Breast epithelium (tissue), 4 donors: ENCODE measurements around the gene RIMS1. TPM values are rescaled to one million over a fixed set of nuclear protein-coding genes. Genes with fewer than 3 reads are reported as not detected.

Source experiments
- DNase-seq, 2 donors: peaks; one replicate each; pipeline ENCODE4 v3.0.0-alpha.2; 2019; ENCODE audit warnings: low spot score in 2 of 2
- H3K27ac ChIP-seq, 2 donors: fragments of 200-600 bp; sonication (generic) in 1 of 2; one replicate each; pipeline ENCODE4 v1.5.1; 2016 to 2019; ENCODE audit warnings: mild to moderate bottlenecking in 1 of 2
- H3K27me3 ChIP-seq, 2 donors: fragments of 200-600 bp; sonication (generic) in 1 of 2; one replicate each; pipeline versions ENCODE4 v1.5.1 to v1.6.0; 2017 to 2019; ENCODE audit warnings: control low read depth in 1 of 2, mild to moderate bottlenecking in 1 of 2
- H3K36me3 ChIP-seq: fragments of 200-600 bp; one replicate; pipeline ENCODE4 v1.5.1; 2019
- H3K4me1 ChIP-seq, 2 donors: fragments of 200-600 bp; sonication (generic); one replicate each; pipeline ENCODE4 v1.5.1; 2016 to 2019; ENCODE audit warnings: control low read depth in 1 of 2
- H3K4me3 ChIP-seq, 3 donors: fragments of 200-600 bp; sonication (generic); 1 replicate in 2 of 3; 2 replicates in 1 of 3; pipeline ENCODE4 v1.5.1; 2016 to 2019; ENCODE audit warnings: mild to moderate bottlenecking in 3 of 3, moderate library complexity in 2 of 3
- H3K9me3 ChIP-seq, 2 donors: fragments of 200-600 bp; sonication (generic) in 1 of 2; one replicate each; pipeline ENCODE4 v1.5.1; 2016 to 2019; ENCODE audit warnings: control low read depth in 1 of 2
- POLR2A ChIP-seq: fragments of 450-650 bp; IDR thresholded peaks from one replicate; pipeline ENCODE4 v1.6.1; 2016; ENCODE audit warnings: antibody characterized with exemption, mild to moderate bottlenecking, moderate library complexity
- POLR2AphosphoS5 ChIP-seq, 3 donors: sonication (generic); formaldehyde crosslinking; IDR thresholded peaks; one replicate each; pipeline ENCODE4 v1.6.1; 2017; ENCODE audit warnings: antibody characterized with exemption in 3 of 3
- intact Hi-C: fragments of 100-400 bp; cut with DNase I; formaldehyde crosslinking; loops from one replicate; pipeline ENCODE4 v1.15.1; 2023; ENCODE audit warnings: low total_unique reads
- total RNA-seq, 3 donors: library from RNA; depleted of rRNA; stranded (reverse); fragments of >200 nt; gene quantifications; one replicate each; pipeline ENCODE4 v1.1.0, GENCODE V29; 2016
- TF ChIP-seq, protein P1 (sequence below), 3 donors: fragments of 450-650 bp; IDR thresholded peaks; one replicate each; pipeline ENCODE4 v1.5.1; 2016 to 2017; ENCODE audit warnings: antibody characterized with exemption in 3 of 3, mild to moderate bottlenecking in 3 of 3, moderate library complexity in 3 of 3

RIMS1 gene
- total RNA-seq, 3 donors from 2014 or later, result 1.3 to 4.0 (median 2.6) TPM

DNA sequence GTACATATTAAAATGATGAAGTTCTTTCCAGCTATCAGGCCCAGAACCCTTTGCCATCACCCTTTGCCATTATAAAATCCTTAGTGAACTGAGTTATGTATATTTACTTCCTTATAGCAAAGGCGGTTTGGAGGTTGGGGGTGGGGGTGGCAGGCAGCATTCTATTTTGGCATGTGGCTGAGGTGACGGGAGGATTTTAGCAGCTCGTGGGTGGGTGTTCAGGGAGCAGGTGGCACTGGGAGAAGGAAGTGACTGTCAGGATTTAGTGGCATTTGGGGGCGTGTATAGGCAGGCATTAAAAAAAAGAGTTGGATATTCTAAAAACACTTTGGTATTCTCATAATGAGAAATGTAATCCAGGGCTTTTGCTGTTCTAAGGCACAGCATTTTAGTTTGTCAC lies 150.7 kb downstream of the RIMS1 start:
- H3K36me3 ChIP-seq, result no peaks in the 10 kb centered on the region
- no peaks in the 10 kb centered on the region for H3K9me3 ChIP-seq
- no peak overlapping the region for H3K4me3 ChIP-seq
- no peaks in the 10 kb centered on the region for H3K4me1 ChIP-seq
- H3K27me3 ChIP-seq, result no peaks in the 10 kb centered on the region
- H3K27ac ChIP-seq, result no peak overlapping the region
- DNase-seq, result no peak
- intact Hi-C loops, result no loop called here
- TF ChIP-seq, protein P1, sequence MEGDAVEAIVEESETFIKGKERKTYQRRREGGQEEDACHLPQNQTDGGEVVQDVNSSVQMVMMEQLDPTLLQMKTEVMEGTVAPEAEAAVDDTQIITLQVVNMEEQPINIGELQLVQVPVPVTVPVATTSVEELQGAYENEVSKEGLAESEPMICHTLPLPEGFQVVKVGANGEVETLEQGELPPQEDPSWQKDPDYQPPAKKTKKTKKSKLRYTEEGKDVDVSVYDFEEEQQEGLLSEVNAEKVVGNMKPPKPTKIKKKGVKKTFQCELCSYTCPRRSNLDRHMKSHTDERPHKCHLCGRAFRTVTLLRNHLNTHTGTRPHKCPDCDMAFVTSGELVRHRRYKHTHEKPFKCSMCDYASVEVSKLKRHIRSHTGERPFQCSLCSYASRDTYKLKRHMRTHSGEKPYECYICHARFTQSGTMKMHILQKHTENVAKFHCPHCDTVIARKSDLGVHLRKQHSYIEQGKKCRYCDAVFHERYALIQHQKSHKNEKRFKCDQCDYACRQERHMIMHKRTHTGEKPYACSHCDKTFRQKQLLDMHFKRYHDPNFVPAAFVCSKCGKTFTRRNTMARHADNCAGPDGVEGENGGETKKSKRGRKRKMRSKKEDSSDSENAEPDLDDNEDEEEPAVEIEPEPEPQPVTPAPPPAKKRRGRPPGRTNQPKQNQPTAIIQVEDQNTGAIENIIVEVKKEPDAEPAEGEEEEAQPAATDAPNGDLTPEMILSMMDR (IDR thresholded peaks at IDR 0.05), result no peak
- TF ChIP-seq POLR2AphosphoS5 (IDR thresholded peaks at IDR 0.05) (no peak), POLR2A (no peak)

DNA sequence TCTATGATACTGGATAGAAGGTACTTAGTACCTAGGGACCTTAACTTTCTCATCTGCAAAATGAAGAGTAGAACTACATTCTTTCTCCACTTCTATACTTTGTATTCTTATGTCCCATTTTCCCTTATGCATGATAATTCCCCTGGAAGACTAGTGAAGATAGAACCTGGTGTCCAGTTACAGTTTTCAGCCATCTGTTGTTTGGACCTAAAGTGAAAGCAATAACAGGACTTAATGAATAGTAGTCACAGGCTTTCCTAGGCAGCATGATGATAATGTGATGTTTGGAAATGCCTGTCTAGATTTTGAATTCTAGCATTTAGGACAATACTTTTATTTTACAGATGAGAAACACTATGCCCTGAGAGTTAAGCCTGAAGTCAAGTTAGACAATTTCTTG lies 153.8 kb downstream of the RIMS1 start:
- intact Hi-C loops, result no loop called here
- Histone ChIP-seq H3K9me3 (no peaks in the 10 kb centered on the region), H3K4me1 (no peaks in the 10 kb centered on the region), H3K36me3 (no peaks in the 10 kb centered on the region), H3K27me3 (no peaks in the 10 kb centered on the region), H3K27ac (no peak overlapping the region), H3K4me3 (no peak overlapping the region)
- DNase-seq, result no peak
- TF ChIP-seq POLR2A (no peak), POLR2AphosphoS5 (IDR thresholded peaks at IDR 0.05) (no peak)
- TF ChIP-seq, protein P1 (IDR thresholded peaks at IDR 0.05), result no peak

DNA sequence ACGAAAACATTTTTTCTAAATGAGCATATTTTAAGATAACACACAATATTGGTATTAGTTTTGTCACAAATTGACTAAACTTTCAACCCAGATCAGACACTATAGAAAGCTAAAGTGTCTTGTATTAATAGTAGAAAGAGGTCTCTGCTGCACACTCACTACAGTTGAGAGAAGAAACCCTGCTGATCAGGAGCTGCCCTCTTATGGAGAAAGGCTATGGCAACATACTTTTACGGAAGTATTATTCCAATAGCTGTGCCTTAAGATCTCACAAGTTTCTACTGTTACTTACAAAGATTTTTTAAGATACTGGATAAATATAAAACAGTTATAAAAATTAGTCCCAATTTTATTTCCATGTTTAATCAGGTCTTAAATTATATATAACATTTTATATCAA lies 155.7 kb downstream of the RIMS1 start:
- Histone ChIP-seq H3K27ac (no peak overlapping the region), H3K36me3 (no peaks in the 10 kb centered on the region), H3K4me1 (no peaks in the 10 kb centered on the region), H3K4me3 (no peak overlapping the region), H3K27me3 (no peaks in the 10 kb centered on the region), H3K9me3 (no peaks in the 10 kb centered on the region)
- no peak for DNase-seq
- TF ChIP-seq POLR2A, result no peak
- TF ChIP-seq, protein P1 (IDR thresholded peaks at IDR 0.05), result no peak
- no peak for TF ChIP-seq POLR2AphosphoS5 (IDR thresholded peaks at IDR 0.05)
- intact Hi-C loops, result no loop called here

DNA sequence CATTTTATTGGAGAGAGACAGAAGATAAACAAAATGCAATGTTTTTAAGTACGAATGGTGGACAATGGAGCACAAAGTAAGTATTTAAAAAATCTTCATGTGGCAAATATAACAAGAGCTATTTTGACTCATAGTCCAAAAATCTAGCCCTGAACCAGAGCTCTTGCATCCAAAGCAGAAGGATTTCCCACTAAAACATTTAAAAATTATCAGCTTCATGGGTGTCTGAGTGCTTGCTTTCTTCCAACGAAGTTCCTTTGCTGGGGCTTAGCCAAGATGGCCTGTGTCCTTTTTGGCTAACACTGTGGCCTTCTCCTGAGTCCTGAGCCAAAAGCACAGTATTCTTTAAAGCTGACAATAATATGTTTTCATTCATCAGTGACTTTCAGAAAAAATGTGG lies 161.7 kb downstream of the RIMS1 start:
- Histone ChIP-seq H3K4me3 (no peak overlapping the region), H3K27ac (no peak overlapping the region), H3K27me3 (no peaks in the 10 kb centered on the region), H3K36me3 (no peaks in the 10 kb centered on the region), H3K4me1 (no peaks in the 10 kb centered on the region), H3K9me3 (no peaks in the 10 kb centered on the region)
- TF ChIP-seq POLR2AphosphoS5 (IDR thresholded peaks at IDR 0.05) (no peak), POLR2A (no peak)
- TF ChIP-seq, protein P1 (IDR thresholded peaks at IDR 0.05), result no peak
- no peak for DNase-seq
- intact Hi-C loops, result no loop called here

DNA sequence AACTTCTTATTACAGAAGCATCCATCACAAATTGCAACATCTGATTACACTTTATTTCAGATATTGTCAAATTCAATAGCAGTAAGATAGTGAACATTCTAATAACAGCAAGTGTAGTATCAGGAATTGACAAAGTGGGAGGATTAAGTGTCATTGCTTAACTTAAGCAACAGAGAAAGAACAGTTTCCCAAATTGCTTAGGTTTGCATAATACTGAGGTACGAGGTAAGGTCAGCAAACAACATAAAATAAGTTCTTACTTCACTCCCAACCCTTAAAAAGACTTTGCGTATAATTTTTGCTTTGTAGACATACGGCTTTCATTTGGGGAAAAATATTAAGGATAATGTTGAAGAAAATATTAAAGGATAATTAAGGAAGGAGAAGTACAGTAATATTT lies 163.0 kb downstream of the RIMS1 start:
- TF ChIP-seq POLR2AphosphoS5 (IDR thresholded peaks at IDR 0.05) (no peak), POLR2A (no peak)
- TF ChIP-seq, protein P1 (IDR thresholded peaks at IDR 0.05), result no peak
- DNase-seq, result no peak
- Histone ChIP-seq H3K27ac (no peak overlapping the region), H3K36me3 (no peaks in the 10 kb centered on the region), H3K4me1 (no peaks in the 10 kb centered on the region), H3K27me3 (no peaks in the 10 kb centered on the region), H3K4me3 (no peak overlapping the region), H3K9me3 (peaks cover 0 to 6% of the 10 kb centered on the region in 2 donors)
- intact Hi-C loops, result no loop called here
